ENCODE data around the gene RNF168.
A peak's percentile ranks its signal among the peaks of the same experiment; 100 is the strongest.
"Not testable (repeated sequence)": the region's sequence is repeated elsewhere in the genome, so short reads cannot be mapped to it uniquely, and the experiment has no call there.

Gene RNF168

GRCh38 chr3:196514350-196514716, 10.8 kb upstream of the RNF168 start:
- DNase-seq = no peak

DNA sequence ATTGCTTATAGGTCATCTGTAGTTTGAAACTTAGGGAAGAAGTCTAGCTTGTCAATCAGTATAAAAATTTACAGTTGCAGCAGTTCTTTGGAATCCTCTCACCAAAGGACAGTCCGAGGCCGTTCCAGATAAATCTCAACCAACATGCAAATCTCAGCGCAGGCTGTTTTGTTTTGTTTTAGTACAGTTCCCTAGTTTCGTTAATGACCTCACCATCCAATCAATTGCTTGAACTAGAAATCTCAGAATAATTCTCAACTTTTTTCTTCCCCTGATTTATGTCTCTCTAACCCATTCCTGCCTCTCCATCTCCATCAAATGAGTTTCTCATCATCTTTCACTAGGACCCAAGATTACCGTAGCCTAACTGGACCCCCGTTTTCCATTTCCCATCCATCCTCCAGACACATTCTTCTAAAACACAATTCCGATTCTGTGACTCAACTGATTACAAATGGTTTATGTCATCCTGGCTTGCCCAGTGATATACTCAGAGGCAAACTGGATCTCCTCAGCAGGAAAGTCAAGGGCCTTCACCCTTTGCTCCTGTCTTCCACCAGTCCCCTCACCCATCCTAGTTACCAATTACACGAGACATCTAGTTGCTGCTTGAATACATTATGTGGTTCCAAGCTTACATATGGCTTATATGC, 10.3 kb upstream of the RNF168 start:
- no peak for DNase-seq

- DNase-seq = not testable (repeated sequence)
Observed at GRCh38 chr3:196511646-196512425, 8.3 kb upstream of the RNF168 start.

DNA sequence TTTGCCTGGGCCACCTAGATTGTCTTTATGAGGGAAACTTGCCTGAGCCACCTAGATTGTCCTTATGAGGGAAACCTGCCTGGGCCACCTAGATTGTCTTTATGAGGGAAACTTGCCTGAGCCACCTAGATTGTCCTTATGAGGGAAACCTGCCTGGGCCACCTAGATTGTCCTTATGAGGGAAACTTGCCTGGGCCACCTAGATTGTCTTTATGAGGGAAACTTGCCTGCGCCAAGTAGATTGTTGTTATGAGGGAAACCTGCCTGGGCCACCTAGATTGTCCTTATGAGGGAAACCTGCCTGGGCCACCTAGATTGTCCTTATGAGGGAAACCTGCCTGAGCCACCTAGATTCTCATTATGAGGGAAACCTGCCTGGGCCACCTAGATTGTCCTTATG, 7.5 kb upstream of the RNF168 start:
- DNase-seq = not testable (repeated sequence)

DNA sequence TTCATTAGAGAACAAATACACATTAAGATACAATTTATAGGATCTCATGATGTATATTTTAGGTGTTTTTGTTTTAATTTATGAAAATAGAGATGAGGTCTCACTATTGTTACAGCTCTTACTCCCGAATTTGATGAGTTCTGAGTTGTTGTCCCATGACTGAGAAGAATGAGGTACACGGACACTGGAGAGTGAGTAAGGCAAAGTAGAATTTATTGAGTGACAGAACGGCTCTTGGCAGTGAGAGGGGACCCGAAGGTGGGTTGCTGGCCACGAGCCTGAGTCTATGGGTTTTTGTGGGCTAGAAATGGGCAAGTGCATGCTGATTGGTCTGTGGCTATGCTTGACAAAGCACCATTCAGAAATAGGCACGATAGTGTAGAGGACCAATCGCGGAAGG, 3.1 kb upstream of the RNF168 start:
- DNase-seq = no peak

- DNase-seq = no peak
Observed at GRCh38 chr3:196504556-196504955, 988 bp upstream of the RNF168 start.

DNA sequence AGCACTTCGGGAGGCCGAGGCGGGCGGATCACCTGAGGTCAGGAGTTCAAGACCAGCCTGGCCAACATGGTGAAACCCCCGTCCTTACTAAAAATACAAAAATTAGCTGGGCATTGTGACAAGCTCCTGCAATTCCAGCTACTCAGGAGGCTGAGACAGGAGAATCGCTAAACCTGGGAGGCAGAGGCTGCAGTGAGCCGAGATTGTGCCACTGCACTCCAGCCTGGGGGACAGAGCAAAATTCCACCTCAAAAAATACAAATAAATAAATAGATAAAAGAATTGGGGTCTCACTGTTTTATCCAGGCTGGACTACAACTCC, 470 bp upstream of the RNF168 start:
- not testable (repeated sequence) for DNase-seq

- peak; percentile 30 for DNase-seq
Observed at GRCh38 chr3:196502775-196503195, 783 bp downstream of the RNF168 start.

DNA sequence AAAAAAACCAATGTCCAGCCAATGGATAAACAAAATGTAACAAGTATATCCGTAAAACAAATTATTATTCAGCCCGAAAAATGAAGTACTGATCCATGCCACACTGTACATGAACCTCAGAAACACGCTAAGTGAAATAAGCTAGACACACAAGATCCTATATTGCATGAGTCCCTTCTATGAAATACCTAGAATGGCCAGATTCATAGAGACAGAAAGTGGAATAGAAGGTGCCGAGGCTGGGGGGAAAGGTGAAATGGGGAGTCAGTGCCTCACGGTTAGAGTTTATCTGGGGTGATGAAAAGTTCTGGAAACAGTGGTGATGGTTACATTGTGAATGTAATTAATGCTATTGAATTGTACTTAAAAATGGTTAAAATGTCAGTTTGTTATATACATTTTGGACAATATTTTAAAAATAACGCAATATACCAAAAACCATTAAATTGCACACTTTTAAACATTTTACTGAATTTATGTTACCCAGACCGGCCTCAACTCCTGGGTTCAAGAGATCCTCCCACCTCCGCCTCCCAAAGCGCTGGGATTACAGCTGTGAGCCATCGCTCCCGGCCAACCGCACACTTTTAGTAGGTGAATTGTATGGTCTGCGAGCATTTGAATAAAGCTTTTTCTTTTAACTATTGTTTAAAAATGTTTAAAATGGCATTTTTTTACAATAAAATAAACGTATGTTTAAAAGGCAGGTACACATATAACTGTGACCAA, 2.1 kb downstream of the RNF168 start:
- no peak for DNase-seq

DNA sequence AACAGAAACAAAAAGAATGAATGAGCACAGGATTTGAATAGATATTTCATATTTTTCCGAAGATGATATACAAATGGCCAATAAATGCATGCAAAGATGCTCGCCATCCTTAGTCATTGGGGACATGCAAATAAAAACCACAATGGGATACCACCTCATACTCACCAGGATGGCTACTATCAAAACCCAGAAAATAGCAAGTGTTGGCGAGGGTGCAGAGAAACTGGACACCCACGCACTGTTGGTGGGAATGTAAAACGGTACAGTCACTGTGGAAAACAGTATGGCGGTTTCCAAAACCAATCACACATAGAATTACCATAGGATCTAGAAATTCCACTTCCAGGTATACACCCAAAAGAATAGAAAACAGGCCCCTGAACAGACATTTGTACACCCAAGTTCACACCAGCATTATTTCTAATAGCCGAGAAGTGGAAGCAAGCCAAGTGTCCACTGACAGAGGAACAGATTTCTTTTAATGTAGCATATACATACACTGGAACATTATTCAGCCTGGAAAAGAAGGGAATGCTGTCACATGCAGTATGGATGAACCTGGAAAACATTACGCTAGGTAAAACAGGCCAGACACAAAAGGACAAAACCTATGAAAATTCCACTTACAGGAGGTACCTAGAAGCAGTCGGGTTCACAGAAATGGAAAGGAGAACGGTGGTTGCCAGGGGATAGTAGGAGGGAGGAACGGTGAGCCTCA, 3.6 kb downstream of the RNF168 start:
- DNase-seq = no peak

DNA sequence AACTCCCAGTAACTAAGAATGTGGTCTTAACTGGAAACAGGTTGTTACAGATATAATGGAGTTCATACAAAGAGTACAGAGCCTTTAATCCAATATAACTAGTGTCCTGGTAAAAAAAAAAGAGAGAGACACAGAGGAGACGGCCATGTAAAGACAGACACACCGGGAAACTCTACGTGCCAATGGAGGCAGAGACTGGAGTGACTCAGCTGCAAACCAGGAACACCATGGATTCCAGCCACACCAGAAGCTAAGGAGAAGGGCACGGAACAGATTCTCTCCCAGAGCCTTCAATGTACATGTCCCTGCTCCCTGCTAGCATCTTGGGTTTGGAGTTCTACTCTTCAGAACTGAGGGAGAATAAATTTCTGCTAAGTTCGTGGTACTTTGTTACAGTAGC, 4.5 kb downstream of the RNF168 start:
- no peak for DNase-seq

- DNase-seq = no peak
Observed at GRCh38 chr3:196498297-196498696, 5.3 kb downstream of the RNF168 start.

- no peak for DNase-seq
Observed at GRCh38 chr3:196496183-196496582, 7.4 kb downstream of the RNF168 start.

DNA sequence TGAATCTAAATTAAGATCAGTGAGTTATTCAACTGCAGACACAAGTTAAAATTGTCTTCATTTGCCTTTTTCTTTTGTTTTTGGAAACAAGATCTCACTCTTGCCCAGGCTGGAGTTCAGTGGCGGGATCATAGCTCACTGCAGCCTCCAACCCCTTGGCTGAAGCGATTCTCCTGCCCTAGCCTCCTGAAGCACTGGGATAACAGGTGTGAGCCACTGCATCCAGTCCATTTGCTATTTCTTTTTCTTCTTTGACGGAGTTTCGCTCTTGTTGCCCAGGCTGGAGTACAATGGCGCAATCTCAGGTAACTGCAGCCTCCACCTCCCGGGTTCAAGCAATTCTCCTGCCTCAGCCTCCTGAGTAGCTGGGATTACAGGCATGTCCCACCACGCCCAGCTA, 10.3 kb downstream of the RNF168 start:
- DNase-seq = no peak

DNA sequence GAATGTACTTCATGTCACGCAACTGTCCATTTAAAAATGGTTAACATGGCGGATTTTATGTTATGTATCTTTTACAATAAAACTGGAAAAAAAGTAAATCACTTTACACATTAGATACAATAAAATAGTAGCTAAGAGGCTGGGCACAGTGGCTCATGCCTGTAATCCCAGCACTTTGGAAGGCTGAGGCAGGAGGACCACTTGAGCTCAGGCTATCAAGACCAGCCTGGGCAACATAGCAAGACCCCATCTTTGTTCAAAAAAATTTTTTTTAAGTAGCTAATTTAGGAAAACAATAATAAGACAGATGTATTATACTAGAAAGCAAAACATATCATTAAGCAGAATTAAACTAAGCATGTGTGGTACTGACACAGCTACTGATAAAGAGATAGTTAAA, 11.5 kb downstream of the RNF168 start:
- DNase-seq = no peak

- DNase-seq = no peak
Observed at GRCh38 chr3:196489747-196490146, 13.8 kb downstream of the RNF168 start.

GRCh38 chr3:196486263-196486662, 17.3 kb downstream of the RNF168 start:
- DNase-seq = no peak

DNA sequence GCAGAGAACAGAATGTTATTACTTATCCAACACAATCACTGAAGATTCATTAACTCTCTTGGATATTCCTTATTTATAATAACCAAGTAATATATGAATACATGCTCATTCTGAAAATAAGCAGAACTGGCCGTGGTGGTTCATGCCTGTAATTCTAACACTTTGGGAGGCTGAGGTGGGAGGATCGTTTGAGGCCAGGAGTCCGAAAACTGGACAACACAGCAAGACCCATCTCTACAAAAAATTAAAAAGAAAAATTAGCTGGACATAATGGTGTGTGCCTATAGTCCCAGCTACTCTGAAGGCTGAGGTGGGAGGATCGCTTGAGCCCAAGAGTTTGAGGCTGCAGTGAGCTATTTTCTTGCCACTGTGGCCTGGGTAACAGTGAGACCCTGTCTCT, 25.9 kb downstream of the RNF168 start:
- no peak for DNase-seq

DNA sequence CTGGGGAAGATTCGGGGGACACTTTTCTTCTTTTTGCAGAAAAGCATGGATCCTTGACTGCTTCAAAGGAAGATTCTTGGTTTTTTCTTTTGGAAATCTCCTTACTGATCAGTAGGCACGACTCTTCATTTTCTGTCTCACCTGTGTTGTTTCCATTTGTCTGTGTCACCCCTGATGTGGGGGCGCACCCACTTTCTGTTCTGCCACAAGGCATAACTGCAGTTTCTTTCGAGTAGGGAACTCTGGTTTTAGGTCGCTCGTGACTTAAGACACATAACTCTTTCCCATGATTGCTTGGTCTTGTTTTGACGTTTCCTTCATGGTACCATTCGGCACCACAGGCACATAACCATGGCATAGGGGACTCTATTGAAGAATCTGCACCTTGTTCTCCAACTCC, 31.3 kb downstream of the RNF168 start:
- no peak for DNase-seq

DNA sequence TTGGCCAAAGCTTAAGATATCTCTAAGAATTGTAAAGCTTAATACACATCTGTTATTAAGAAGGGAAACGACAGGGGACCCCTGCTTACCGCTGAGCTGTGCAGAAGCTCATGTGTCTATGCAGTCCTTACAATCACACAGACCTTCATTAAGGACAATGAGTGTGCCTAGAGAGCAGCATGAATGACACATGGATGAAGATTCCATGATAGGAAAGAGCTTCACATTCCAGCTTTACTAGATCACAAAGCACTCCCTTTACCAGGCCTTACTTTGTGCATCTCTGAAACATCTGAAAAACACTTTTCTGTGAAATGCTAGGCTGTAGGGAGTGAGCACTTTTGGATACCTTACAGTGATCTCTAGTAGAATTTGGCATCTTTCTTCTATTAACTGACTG, 32.0 kb downstream of the RNF168 start:
- DNase-seq = no peak

- not testable (repeated sequence) for DNase-seq
Observed at GRCh38 chr3:196470182-196470581, 33.4 kb downstream of the RNF168 start.

GRCh38 chr3:196463804-196464203, 39.8 kb downstream of the RNF168 start:
- no peak for DNase-seq

DNA sequence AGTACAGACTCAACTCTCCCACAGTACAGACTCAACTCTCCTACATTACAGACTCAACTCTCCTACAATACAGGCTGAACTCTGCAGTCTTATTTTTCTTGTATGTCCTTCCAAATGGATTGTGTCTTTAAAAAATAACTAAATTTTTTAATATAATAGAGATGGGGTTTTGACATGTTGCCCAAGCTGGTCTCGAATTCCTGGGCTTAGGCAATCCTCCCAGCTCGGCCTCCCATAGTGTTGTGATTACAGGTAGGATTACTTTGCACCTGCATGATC, 40.2 kb downstream of the RNF168 start:
- DNase-seq = no peak

Data from NCI-H1048 (cell line).